ENCODE measurements around the gene LRRC1.

Gene LRRC1

GRCh38 chr6:53792973-53793317 is 1.9 kb upstream of the LRRC1 start:
- TF ChIP-seq CTCF (conservative IDR thresholded peaks at IDR 0.05; ENCODE audit: low read length), result no peak
- no peak for DNase-seq (ENCODE audit: low read depth)
- no peak overlapping the region for H3K4me3 ChIP-seq (ENCODE audit: low read length)

DNA sequence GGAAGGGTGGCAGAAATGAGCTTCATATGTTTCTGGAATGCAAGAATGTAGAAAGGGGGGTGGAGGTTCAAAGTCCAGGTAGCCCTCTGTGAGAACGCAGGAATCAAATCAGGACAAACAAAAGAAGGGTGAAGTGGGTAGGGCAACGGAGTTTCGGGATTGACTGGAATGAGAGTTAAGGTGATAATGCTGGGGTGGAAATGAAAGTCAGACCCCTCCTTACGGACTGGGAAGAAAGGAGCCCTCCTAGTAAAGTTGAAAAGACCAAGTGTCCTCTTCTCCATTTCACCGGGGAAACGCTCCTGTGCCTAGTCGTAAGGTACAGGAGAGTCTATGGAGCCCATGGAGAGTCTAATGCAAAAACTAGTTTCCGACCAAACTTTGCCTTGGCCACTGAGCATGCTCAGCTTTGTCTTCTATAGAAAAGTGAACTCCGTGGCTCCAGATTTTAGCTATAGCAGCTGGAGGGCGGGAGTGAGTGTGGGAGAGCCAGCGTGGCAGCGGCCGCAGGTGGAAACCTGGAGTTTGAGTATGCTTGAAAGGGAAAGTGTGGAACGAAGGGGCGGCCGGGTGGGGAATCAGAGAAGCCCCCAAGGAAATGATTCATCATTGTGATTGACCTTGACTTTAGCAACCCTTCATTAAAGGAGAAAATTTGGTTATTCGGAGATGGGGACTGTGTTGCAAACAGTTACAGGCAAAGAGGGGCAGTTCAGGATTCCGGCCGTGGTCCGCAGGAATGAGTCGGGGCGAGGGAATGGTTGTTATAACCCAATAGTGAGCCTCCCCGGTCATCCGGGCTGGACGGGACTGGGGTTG is 1.3 kb upstream of the LRRC1 start:
- TF ChIP-seq CTCF (conservative IDR thresholded peaks at IDR 0.05; ENCODE audit: low read length), result no peak
- H3K4me3 ChIP-seq (ENCODE audit: low read length), result peak overlapping the region; percentile 89
- no peak for DNase-seq (ENCODE audit: low read depth)

DNA sequence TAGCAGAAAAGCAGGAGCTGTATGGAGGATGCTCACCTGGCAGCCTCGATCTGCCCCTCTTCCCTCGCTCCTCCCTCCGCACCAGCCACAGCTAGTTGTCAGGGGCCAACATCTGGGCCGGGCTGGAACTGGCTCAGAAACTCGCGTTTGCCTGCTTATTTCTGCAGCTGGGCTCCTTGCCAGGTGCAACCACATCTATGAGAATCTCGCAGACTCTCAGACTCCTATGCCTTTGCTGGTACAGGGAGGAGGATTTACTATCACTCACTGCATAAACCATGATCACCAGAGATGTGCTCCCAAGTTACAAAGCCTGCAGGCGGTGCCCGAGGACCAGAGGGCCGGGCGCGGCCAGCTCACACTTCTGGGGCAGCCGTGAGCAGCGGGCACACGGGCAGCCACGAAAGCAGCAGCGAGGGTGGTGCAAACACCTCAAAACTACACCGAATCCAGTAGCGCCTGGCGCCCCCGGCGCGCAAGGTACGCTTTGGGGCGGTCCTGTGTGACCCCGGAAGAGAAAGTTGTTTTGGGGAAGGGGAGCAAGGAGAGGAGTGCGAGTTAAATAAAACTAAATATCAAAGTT is 577 bp upstream of the LRRC1 start:
- TF ChIP-seq CTCF (conservative IDR thresholded peaks at IDR 0.05; ENCODE audit: low read length), result peak; percentile 55
- H3K4me3 ChIP-seq (ENCODE audit: low read length), result peak overlapping the region; percentile 89
- peak; percentile 92 for DNase-seq (ENCODE audit: low read depth)

DNA sequence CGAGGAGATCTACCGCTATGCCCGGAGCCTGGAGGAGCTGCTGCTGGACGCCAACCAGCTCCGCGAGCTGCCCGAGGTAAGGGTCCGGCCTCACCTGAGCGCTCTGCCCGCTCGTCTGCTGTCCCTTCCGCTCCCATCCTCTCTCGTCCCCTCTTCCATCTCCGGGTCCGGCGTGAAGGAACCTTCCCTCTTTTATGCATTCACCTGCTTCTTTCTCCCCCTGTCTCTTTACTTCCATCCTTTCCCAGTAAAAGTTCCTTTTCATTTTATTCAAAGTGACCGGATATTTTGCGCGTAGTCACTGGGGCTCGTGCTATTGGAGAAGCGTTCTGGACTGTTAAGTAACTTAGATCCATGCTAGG is 516 bp downstream of the LRRC1 start:
- DNase-seq (ENCODE audit: low read depth), result no peak
- no peak for TF ChIP-seq CTCF (conservative IDR thresholded peaks at IDR 0.05; ENCODE audit: low read length)
- peak overlapping the region; percentile 89 for H3K4me3 ChIP-seq (ENCODE audit: low read length)

DNA sequence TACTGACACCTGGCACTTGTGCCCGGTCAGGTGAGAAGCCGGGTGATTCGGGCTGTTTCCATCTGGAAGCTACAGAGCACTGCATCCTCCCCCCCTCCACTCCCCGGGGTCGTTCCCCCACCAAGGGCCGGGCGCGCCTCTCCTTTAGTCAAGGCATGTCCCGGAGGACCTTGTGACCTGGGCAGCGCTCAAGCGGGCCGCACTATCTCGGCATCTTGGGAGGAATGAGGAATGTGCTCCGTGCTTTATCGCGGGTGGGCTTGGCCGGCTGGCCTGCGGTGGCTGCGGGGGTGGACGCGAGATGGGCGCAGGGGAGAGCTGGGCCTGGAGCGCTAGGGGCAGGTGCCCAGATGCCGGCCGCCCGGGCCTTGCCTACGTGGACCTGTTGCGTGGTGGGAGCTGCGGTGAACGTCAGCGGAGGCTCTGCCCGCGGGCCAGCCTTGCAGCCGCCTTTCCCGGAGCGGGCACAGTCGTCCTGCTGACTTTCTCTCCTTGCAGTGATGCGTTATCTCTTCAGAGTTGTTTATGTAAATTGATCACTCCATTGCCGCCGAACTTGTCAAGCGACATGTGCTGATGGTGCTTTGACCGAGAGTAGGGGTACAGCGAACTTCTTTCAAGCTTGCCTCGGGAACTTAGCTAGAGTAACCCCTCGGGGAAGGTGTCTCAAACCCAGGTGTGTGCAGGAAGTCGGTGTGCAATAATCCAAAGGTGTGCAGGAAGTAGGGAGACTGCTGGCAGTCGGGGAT is 1.1 kb downstream of the LRRC1 start:
- no peak for TF ChIP-seq CTCF (conservative IDR thresholded peaks at IDR 0.05; ENCODE audit: low read length)
- no peak for DNase-seq (ENCODE audit: low read depth)
- peak overlapping the region; percentile 89 for H3K4me3 ChIP-seq (ENCODE audit: low read length)

- peak overlapping the region; percentile 89 for H3K4me3 ChIP-seq (ENCODE audit: low read length)
- TF ChIP-seq CTCF (conservative IDR thresholded peaks at IDR 0.05; ENCODE audit: low read length), result no peak
Observed at GRCh38 chr6:53796451-53796780, 1.6 kb downstream of the LRRC1 start.

DNA sequence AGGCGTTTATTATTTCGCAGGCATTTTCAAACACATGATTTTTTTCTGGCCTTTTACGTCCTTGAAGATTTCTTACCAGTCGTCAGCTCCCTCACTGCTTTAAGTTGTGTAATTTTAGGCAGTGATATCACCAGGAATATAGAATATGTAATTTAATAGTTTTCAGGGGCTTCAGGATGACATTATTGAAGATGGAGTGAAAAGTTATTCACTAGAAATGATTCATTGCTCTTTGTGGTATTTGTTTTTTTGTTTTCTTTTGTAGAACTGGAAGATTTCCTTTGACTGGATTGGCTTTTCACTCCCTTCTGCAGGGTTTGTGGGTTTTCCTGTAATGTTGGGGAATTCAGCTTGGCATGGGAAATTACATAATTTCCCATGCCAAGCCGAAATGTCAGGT is 2.0 kb downstream of the LRRC1 start:
- H3K4me3 ChIP-seq (ENCODE audit: low read length), result no peak overlapping the region
- DNase-seq (ENCODE audit: low read depth), result no peak
- no peak for TF ChIP-seq CTCF (conservative IDR thresholded peaks at IDR 0.05; ENCODE audit: low read length)

More at GRCh38 chr6:53796451-53796780, 1.6 kb downstream of the LRRC1 start:
- no peak for DNase-seq (ENCODE audit: low read depth)

All from AG10803 (cell line).